GM12891 (cell line): ENCODE measurements around the gene KRTAP1-3.

Source experiments
- PAX5 ChIP-seq: IDR thresholded peaks from 2 replicates; pipeline ENCODE4 v1.6.1; 2011; ENCODE audit warnings: low read length, moderate library complexity, mild to moderate bottlenecking; ENCODE audit not compliant: insufficient read depth, severe bottlenecking
- POLR2A ChIP-seq: IDR thresholded peaks from 2 replicates; pipeline ENCODE4 v1.6.1; 2011; ENCODE audit warnings: low read depth, low read length, control low read depth
- POLR2AphosphoS5 ChIP-seq: IDR thresholded peaks from 2 replicates; pipeline ENCODE4 v1.6.1; 2011; ENCODE audit warnings: low read depth, low read length, control low read depth
- POU2F2 ChIP-seq: IDR thresholded peaks from 2 replicates; pipeline ENCODE4 v1.6.1; 2011; ENCODE audit warnings: low read depth, mild to moderate bottlenecking, control low read depth, low read length, moderate library complexity
- SPI1 ChIP-seq: IDR thresholded peaks from 2 replicates; pipeline ENCODE4 v1.6.1; 2011; ENCODE audit warnings: low read depth, low read length, control low read depth
- TAF1 ChIP-seq: IDR thresholded peaks from 2 replicates; pipeline ENCODE4 v1.6.1; 2011; ENCODE audit warnings: low read depth, low read length, control low read depth

- no peak for TF ChIP-seq TAF1
- no peak for TF ChIP-seq POLR2AphosphoS5
- TF ChIP-seq POLR2A, result no peak
- TF ChIP-seq PAX5, result no peak
- no peak for TF ChIP-seq POU2F2
- no peak for TF ChIP-seq SPI1
Measured at GRCh38 chr17:41029633-41030245, 4.9 kb downstream of the KRTAP1-3 start, which contains the start of gene KRTAP1-4.
